OCI-LY7 (cell line): ENCODE results near the gene TULP4. TPM values are rescaled to one million over a fixed set of nuclear protein-coding genes. Genes with fewer than 3 reads are reported as not detected.

ENCODE experiments used
- BruUV-seq: library from RNA; stranded (reverse); fragments of 400-500 nt; replicated peaks from 2 replicates; lab custom pipeline; 2021; lab: Mats Ljungman, UMichigan
- CTCF ChIA-PET: fragments of 300-600 bp; sonication (Branson Sonifier 250); formaldehyde crosslinking; loops from one replicate; lab custom pipeline; 2022; ENCODE audit warnings: antibody characterized with exemption; ENCODE audit not compliant: unreplicated experiment; lab: Charles Lee
- POLR2A ChIA-PET: fragments of 300-600 bp; sonication (Branson Sonifier 250); formaldehyde crosslinking; loops from one replicate; lab custom pipeline; 2022; ENCODE audit warnings: antibody characterized with exemption; lab: Charles Lee
- DNase-seq: peaks from one replicate; pipeline ENCODE4 v3.0.0-alpha.2; 2015; ENCODE audit warnings: low spot score
- H2AFZ ChIP-seq: fragments of 200-600 bp; sonication (generic), shearing (Covaris generic); 2 replicates; pipeline ENCODE4 v1.6.1; 2014; ENCODE audit warnings: mild to moderate bottlenecking, antibody characterized with exemption, low read length, moderate library complexity
- H3K27ac ChIP-seq: fragments of 200-600 bp; sonication (generic); 2 replicates; pipeline ENCODE4 v1.5.1; 2014; ENCODE audit warnings: mixed run types, low read depth, mild to moderate bottlenecking, moderate library complexity, low read length, inconsistent platforms; ENCODE audit not compliant: poor library complexity, severe bottlenecking
- H3K36me3 ChIP-seq: fragments of 200-600 bp; sonication (generic); 2 replicates; pipeline ENCODE4 v1.6.1; 2014; ENCODE audit warnings: mild to moderate bottlenecking, antibody characterized with exemption, low read length, moderate library complexity, mixed read lengths; ENCODE audit not compliant: insufficient read depth
- H3K4me1 ChIP-seq: fragments of 200-600 bp; sonication (generic); 2 replicates; pipeline ENCODE4 v1.5.1; 2014; ENCODE audit warnings: mild to moderate bottlenecking, low read length; ENCODE audit not compliant: insufficient read depth, poor library complexity, severe bottlenecking
- H3K4me2 ChIP-seq: fragments of 200-600 bp; sonication (generic); 2 replicates; pipeline ENCODE4 v1.6.1; 2014; ENCODE audit warnings: mild to moderate bottlenecking, low read length
- H3K4me3 ChIP-seq: fragments of 200-600 bp; sonication (generic); 2 replicates; pipeline ENCODE4 v1.5.1; 2014; ENCODE audit warnings: mild to moderate bottlenecking, low read depth, low read length; ENCODE audit not compliant: poor library complexity, severe bottlenecking
- H3K79me2 ChIP-seq: fragments of 200-600 bp; sonication (generic); 2 replicates; pipeline ENCODE4 v1.6.1; 2016; ENCODE audit warnings: low read depth, mild to moderate bottlenecking, low read length, moderate library complexity, mixed read lengths; ENCODE audit not compliant: insufficient read depth
- H3K9me2 ChIP-seq: fragments of 200-600 bp; sonication (generic); 2 replicates; pipeline ENCODE4 v1.6.1; 2016; ENCODE audit warnings: mild to moderate bottlenecking, low read length, mixed read lengths; ENCODE audit not compliant: insufficient read depth
- H3K9me3 ChIP-seq: fragments of 200-600 bp; sonication (generic); 2 replicates; pipeline ENCODE4 v1.6.1; 2014; ENCODE audit warnings: mild to moderate bottlenecking, mixed run types, low read length, mixed read lengths
- H4K20me1 ChIP-seq: fragments of 200-600 bp; sonication (generic); 2 replicates; pipeline ENCODE4 v1.6.1; 2014; ENCODE audit warnings: mild to moderate bottlenecking, antibody characterized with exemption, low read length, moderate library complexity, mixed read lengths; ENCODE audit not compliant: insufficient read depth
- CTCF ChIP-seq: fragments of 200-600 bp; sonication (generic); conservative IDR thresholded peaks from 2 replicates; pipeline ENCODE4 v1.5.1; 2014; ENCODE audit warnings: mild to moderate bottlenecking, antibody characterized with exemption, low read length, moderate library complexity, mixed read lengths
- EZH2phosphoT487 ChIP-seq: fragments of 200-600 bp; sonication (generic); IDR thresholded peaks from 2 replicates; pipeline ENCODE4 v1.6.1; 2018; ENCODE audit warnings: low read depth, borderline replicate concordance, mild to moderate bottlenecking, mixed run types, antibody characterized with exemption, low read length, moderate library complexity, mixed read lengths
- intact Hi-C: fragments of 100-400 bp; cut with micrococcal nuclease; formaldehyde crosslinking; loops from one replicate; pipeline ENCODE4 v1.10.0; 2022; ENCODE audit not compliant: unreplicated experiment
- total RNA-seq, 2 experiments: library from RNA; depleted of rRNA in 1 of 2; stranded (reverse); fragments of >200 nt in 1 of 2; shearing (Covaris generic) in 1 of 2; gene quantifications; 2 replicates each; pipeline ENCODE4 v1.2.3, GENCODE V29; 2014 to 2022

TULP4 gene
- total RNA-seq, 2 experiments from 2014 or later, result 62.1 to 64.8 TPM

GRCh38 chr6:158552055-158552795 is 240.0 kb downstream of the TULP4 start:
- TF ChIP-seq EZH2phosphoT487, result no peak
- no peak for TF ChIP-seq CTCF
- no TSS peak for BruUV-seq
- Histone ChIP-seq H3K9me3 (no peaks in the 10 kb centered on the region), H4K20me1 (no peaks in the 10 kb centered on the region), H3K36me3 (no peaks in the 10 kb centered on the region), H3K4me2 (no peak overlapping the region), H3K27ac (no peak overlapping the region), H2AFZ (no peak overlapping the region), H3K79me2 (no peaks in the 10 kb centered on the region), H3K4me1 (no peaks in the 10 kb centered on the region), H3K9me2 (no peaks in the 10 kb centered on the region), H3K4me3 (no peak overlapping the region)
- intact Hi-C loops, result no loop called here
- ChIA-PET CTCF (interaction anchor here (0.7 kb wide), 1 partner anchor 10 kb away, joined by 3 read pairs; no protein-coding TSS in a partner anchor), POLR2A (interaction anchor here (1.1 kb wide), 1 partner anchor 15 kb away, joined by 3 read pairs; no protein-coding TSS in a partner anchor)
- no peak for DNase-seq

GRCh38 chr6:158552796-158553138 is 240.5 kb downstream of the TULP4 start:
- Histone ChIP-seq H3K79me2 (no peaks in the 10 kb centered on the region), H3K9me2 (no peaks in the 10 kb centered on the region), H3K9me3 (no peaks in the 10 kb centered on the region), H3K4me2 (no peak overlapping the region), H4K20me1 (no peaks in the 10 kb centered on the region), H3K4me3 (no peak overlapping the region), H2AFZ (no peak overlapping the region), H3K27ac (no peak overlapping the region), H3K36me3 (no peaks in the 10 kb centered on the region), H3K4me1 (no peaks in the 10 kb centered on the region)
- TF ChIP-seq CTCF (no peak), EZH2phosphoT487 (no peak)
- no TSS peak for BruUV-seq
- POLR2A ChIA-PET, result interaction anchor here (0.7 to 1.1 kb wide), 3 partner anchors 15 to 249 kb away, joined by 3 to 5 read pairs (median 3); no protein-coding TSS in a partner anchor
- no peak for DNase-seq
- intact Hi-C loops, result no loop called here
- CTCF ChIA-PET, result interaction anchor here (0.7 kb wide), 1 partner anchor 11 kb away, joined by 3 read pairs; no protein-coding TSS in a partner anchor
